HCEC 1CT (cell line): ENCODE data around the gene SOCS6.
A peak's percentile ranks its signal among the peaks of the same experiment; 100 is the strongest.

Experiments used
- DNase-seq: peaks from one replicate; pipeline ENCODE4 v3.0.0-alpha.2; 2017

Gene SOCS6

DNA sequence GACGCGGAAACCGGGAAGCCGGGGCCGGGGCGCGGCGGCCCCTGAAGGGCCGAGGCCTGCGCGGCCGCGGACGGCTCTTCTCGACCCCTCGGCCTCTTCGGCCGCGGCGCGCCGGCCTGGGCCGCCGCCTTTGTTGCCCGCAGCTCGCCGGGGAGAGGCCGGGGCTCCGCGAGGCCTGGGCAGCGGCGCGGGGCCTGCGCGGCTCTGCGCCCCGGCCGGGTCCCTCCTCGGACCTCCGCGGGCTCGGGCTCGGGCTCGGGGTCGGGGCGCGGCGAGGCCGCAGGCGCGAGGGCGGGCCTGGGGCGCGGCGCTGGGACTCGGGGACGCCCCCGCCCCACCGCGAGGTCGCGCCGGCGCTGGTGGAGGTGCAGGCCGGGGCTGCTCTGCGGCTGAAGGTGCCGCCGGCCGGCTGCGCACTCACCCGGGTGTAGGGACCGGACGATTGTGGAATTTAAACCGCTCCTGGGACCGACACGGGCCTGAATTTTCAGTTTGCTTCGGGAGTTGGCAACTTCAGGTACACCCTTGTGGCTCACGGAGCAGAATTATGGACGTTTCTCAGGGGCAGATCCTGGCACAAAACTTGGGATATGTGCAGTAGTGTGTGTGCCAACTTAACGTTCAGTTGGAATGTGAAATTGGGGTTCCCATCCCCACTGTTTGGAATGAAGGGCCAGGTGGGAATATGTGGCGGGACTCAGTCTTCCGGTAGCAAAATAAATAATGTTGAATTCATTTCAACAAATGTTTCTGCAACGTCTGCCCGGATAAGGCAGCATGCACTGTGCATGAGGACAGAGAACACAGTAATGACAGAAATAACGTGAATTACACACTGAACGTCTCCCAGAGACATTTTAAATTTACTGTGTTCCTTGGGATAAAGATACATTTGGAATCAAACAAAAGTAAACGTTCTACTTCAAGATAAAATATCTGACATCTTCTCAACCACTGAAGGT, 787 bp downstream of the SOCS6 start:
- peak; percentile 21 for DNase-seq

GRCh38 chr18:70290482-70291294, 1.8 kb downstream of the SOCS6 start:
- no peak for DNase-seq

DNA sequence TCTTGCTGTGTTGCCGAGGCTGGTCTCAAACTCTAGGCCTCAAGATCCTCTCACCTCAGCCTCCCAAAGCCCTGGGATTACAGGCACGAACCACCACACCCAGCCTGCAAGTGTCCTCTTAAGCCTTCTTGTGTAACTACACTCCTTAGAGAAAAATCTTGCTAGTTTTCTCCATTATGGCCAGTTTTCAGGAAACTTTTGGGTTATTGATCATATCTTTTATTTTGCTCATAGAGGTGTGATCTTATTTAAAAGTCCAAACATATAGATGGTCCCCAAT, 2.4 kb downstream of the SOCS6 start:
- DNase-seq = no peak

DNA sequence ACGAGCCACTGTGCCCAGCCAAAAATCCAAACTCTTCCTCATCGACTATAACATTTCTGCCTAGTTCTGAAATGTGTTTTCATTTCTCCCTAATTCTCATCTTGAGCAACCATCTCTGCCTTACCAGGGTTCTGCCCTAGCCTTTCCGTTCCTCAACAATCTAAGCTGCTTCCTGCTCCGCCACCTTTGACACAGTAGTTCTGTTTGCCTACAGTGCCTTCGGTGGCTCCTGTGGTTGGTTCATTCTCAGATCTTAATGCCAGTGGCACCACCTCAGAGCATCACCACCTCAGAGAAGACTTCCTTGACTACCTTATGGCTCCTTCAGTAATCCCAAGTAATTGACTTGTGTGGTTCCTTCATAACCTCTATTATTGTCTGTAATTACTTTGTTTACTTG, 3.8 kb downstream of the SOCS6 start:
- no peak for DNase-seq

DNA sequence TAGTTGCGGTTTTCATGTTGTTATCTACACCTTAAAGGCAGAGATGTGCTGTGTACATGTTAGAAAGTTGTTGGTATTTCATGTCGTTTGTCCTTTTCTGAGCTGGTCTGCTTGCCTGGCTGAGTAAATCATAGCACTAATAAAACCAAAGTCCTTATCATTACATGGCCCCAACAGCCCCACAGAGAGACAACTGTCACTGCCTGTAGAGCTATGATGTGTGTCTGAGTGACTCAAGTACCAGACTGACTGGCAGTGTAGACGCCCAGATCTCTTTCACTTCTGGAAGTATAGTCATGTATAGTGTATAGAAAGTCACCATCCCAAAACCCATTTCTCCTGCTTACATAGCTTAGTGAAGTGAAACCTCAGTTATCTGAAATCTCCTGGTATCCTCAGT, 4.3 kb downstream of the SOCS6 start:
- DNase-seq = no peak

DNA sequence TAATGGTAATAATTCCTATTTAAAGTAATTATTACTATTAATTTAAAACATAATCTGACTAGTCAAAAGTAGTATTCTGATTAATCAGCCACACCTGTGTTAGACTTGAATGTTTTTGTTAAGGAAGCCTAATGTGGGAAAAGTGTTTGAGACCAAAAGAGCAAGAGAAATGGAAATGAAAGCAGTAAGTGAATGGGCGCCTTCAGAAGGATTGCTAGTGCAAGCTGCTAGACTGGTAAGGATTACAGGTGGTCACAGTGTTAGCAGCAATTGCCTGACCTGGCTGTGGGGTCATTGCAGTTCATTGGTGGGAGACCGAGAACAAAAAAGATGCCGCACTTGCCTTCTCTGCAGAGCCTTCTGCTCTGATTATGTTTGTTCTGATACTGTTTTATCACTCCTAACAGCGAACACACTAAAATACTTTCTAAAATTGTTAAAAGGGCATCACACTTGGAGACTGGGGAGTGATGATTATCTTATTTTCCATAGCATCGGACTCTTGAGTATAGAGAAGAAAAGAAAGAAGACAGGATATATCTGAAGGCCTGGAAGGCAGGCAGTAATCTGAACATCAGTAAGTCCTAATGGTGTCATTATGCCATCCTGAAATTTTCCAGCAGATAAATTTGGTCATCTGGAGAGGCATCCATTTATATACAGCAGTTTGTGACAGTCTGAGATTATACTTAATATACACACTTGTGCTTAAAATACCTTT, 5.8 kb downstream of the SOCS6 start:
- DNase-seq = no peak

- DNase-seq = no peak
Observed at GRCh38 chr18:70295192-70296188, 6.6 kb downstream of the SOCS6 start.

DNA sequence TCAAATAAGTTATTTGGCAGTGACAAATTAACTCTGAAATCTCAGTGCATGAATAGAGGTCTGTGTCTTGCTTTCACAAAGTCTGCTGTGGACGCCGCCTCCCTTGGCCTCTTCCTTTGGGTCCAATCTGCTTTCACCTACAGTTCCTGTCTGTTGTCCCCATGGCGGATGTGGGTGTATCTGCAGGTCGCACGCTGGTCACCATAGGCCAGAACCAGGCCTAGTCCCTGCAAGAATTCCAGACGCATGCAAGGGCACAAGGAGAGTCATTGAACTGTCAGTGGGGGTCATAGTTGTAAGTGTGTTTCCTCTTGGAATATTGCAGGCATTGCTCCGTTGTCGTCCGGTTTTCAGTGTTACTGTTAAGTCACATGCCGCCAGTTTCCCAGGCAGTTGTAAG, 7.4 kb downstream of the SOCS6 start:
- DNase-seq = no peak

DNA sequence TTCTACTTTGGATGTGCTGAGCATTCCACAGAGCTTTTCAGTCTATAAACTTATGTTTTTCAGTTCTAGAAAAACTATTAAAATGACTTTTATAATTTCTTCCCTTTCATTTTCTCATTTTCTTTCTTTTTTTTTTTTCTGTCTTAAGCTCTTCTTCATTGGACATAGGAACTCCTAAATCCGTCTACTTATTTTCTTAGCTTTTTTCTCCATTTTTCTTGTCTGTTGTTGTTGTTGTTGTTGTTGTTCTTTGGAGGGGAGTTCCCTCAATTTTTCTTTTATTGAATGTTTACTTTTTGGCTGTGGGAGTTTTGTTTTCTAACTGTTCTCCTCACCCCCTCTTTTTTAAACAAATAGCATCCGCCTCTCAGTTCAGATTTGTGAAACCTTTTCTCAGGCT, 7.9 kb downstream of the SOCS6 start:
- DNase-seq = no peak

DNA sequence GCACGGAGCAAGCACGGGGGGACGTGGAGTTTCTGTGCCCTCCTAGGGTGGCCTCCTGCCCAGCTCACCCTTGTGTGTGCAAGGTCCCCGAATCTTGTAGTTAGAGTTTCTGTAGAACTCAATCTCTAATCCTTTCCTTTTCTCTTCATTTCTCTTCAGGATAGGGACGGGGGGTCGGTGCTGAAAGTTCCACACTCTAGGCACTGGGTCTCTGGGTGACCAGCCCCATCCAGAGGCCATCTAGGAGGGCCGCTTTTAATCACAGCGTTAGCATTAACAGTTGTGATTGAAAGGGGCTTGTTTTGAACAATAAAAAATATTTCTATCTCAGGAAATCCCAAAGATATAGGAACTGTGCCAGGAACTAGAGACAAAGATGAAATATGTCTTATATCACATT, 10.5 kb downstream of the SOCS6 start:
- no peak for DNase-seq

DNA sequence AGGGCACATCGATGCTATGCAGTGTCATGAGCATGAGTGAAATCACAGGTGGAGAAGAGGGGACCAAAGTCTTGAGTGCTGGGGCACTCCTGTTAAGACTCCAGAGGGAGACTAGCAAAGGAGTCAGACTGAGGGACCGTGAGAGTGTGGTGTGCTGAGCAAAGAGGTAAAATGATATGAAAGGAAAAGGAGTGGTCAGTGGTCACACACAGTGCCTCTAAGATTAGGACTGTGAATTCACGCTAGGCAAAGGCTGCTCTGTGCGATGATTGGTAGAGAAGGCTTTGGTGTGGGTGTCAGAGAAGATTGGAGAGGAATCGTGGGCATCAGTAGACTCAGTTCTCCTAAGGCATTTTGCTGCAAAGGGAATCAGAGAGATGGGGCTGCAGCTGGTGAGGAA, 12.8 kb downstream of the SOCS6 start:
- DNase-seq = no peak

DNA sequence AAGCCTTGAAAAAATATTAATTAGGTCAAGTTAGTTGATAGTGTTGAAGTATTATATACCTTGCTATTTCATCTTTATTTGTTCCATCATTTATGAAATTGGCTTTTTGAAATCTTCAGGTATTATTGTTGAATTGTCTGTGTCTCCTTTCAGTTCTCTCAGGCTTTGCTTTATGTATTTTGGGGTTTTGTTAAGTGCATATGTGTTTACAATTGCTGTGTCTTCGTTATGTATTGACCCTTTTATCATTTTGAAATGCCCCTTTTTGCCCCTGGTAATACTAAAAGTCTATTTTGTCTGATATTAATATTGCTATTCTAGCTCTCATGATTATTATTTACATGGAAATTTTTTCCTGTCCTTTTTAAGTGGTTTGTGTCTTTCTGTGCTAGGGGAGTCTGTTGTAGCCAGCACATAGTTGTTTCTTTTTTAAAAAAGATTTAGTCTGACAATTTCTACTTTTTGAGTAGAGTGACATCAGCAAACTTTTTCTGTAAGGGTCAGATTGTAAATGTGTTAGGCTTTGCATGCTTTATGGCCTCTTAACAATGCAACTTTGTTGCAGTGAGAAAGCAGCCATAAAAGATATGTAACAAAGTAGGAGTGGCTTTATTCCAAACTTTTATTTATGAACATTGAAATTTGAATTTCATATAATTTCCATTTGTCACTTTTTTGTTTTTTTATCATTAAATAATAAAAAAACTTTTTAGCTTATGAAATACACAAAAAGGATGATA, 19.9 kb downstream of the SOCS6 start:
- no peak for DNase-seq

DNA sequence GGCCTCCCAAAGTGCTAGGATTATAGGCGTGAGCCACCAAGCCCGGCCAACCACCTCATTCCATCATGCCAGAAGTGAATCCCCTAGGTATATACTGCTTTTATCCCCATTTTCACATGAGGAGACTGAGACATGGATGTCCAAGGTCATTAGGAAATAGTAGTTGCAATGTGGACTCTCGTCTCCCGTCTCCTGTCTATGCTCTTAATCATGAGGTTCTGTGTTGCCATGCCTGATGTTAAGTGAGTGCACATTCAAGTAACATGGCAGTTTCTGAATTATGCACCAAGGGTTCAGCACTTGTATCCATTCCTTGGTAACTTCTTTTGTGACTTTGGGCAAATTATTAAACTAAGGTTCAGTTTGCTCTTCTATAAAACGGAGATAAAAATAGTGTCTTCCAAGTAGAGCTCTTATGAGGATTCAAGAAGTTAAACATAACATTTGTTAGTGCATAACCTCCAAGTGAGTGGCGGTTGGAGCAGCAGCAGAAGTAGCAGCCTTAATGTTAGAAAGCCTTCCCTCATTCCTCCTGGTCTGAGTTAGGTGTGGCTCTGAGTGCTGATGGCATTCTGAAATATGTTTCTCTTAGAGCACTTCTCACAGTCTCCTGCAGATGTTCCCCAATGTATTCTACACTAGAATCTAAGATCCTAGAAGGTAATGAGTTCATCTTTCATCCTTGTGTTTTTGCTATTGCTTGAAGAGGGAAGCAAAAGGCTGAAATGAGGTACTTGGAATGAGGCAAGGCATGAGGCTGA, 21.9 kb downstream of the SOCS6 start:
- DNase-seq = no peak

GRCh38 chr18:70311726-70312125, 22.9 kb downstream of the SOCS6 start:
- DNase-seq = no peak

DNA sequence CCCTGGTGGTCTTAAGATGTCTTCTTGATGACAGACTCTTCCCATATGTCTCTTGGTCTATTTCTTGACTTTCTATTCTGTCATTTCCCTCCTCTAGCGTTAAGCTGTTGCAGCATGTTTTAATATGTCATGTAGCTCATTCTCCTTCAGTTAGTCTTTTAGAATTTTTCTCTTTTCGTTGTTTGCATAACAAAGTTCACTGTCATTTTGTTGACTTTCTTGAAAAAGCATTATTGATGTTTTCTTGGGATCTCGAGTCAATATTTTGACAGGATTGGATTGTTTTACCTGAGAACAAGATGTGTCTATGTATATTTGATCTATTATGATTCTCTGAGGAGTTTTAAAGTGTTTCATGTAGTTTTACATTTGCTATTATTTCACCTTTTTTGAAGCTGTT, 24.8 kb downstream of the SOCS6 start:
- DNase-seq = no peak

GRCh38 chr18:70314151-70314782, 25.4 kb downstream of the SOCS6 start:
- no peak for DNase-seq

- no peak for DNase-seq
Observed at GRCh38 chr18:70319187-70319586, 30.3 kb downstream of the SOCS6 start.

GRCh38 chr18:70321616-70322015, 32.8 kb downstream of the SOCS6 start:
- DNase-seq = no peak

DNA sequence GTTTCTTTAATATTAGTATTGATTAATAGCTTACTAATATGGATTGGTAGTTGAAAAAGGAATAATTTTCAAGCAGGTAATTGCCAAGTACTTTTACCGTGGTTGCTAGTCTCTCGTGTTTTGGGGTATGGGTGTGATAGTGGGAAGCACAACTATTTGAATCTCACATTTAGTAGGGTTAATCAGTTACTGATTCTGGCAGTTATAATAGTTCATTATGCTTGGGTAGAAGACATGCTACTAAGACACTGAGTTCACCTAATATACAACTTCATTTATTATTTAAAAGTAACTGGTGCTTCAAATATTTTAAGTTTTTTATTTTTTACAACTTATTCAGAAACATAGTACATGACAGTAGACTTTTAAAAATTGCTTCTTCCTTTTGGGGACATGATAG, 33.5 kb downstream of the SOCS6 start:
- DNase-seq = no peak

- peak; percentile 78 for DNase-seq
Observed at GRCh38 chr18:70322928-70323327, 34.1 kb downstream of the SOCS6 start.
